GM13976 (cell line): Measurements from ENCODE around the gene SLC44A4.
A peak's percentile ranks its signal among the peaks of the same experiment; 100 is the strongest.

Experiments
- DNase-seq: peaks from one replicate; pipeline ENCODE4 v3.0.0; 2012; ENCODE audit warnings: low spot score
- in situ Hi-C: fragments of 300-500 bp; cut with MboI; formaldehyde crosslinking; loops from one replicate; pipeline ENCODE4 v1.12.0; 2022; ENCODE audit warnings: low sequenced_read_pairs, mixed read lengths, inconsistent platforms; ENCODE audit not compliant: unreplicated experiment
- TF ChIP-seq, protein P1 (sequence below): IDR thresholded peaks from 2 replicates; pipeline ENCODE4 v1.5.1; 2012; ENCODE audit warnings: borderline replicate concordance, mild to moderate bottlenecking; ENCODE audit not compliant: insufficient read depth; ENCODE audit errors: extremely low read depth, missing control alignments, control extremely low read depth

SLC44A4 gene

DNA sequence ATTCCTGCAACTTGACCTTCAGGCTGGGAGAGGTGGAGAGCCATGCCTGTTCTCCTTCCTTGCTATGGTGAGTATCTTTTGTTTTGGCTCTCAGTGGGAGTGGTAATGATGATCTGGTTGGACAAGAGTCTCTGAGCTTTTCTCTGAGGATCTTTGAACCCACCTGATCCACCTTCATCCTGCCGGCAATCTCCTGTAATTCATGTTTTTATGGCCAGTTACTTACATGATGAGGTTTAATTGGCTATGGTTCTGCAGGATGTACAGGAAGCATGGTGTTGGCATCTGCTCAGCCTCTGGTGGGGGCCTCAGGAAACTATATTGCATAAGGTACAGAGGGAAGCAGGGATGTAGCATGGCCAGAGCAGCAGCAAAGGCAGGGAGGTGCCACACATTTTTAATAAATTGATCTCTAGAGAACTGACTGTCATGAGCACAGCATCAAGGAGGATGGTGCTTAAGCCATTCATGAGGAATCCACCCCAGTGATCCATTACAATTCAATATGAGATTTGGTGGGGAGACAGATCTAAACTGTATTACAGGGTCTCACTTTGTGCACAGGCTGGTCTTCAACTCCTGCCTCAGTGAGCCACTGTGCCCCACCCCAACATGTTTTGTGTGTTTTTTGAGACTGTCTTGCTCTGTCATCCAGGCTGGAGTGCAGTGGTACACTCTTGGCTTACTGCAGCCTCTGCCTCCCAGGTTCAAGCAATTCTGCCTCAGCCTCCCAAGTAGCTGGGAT lies 41.3 kb downstream of the SLC44A4 start:
- TF ChIP-seq, protein P1, sequence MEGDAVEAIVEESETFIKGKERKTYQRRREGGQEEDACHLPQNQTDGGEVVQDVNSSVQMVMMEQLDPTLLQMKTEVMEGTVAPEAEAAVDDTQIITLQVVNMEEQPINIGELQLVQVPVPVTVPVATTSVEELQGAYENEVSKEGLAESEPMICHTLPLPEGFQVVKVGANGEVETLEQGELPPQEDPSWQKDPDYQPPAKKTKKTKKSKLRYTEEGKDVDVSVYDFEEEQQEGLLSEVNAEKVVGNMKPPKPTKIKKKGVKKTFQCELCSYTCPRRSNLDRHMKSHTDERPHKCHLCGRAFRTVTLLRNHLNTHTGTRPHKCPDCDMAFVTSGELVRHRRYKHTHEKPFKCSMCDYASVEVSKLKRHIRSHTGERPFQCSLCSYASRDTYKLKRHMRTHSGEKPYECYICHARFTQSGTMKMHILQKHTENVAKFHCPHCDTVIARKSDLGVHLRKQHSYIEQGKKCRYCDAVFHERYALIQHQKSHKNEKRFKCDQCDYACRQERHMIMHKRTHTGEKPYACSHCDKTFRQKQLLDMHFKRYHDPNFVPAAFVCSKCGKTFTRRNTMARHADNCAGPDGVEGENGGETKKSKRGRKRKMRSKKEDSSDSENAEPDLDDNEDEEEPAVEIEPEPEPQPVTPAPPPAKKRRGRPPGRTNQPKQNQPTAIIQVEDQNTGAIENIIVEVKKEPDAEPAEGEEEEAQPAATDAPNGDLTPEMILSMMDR: no peak
- DNase-seq: no peak
- in situ Hi-C loops: no loop called here

DNA sequence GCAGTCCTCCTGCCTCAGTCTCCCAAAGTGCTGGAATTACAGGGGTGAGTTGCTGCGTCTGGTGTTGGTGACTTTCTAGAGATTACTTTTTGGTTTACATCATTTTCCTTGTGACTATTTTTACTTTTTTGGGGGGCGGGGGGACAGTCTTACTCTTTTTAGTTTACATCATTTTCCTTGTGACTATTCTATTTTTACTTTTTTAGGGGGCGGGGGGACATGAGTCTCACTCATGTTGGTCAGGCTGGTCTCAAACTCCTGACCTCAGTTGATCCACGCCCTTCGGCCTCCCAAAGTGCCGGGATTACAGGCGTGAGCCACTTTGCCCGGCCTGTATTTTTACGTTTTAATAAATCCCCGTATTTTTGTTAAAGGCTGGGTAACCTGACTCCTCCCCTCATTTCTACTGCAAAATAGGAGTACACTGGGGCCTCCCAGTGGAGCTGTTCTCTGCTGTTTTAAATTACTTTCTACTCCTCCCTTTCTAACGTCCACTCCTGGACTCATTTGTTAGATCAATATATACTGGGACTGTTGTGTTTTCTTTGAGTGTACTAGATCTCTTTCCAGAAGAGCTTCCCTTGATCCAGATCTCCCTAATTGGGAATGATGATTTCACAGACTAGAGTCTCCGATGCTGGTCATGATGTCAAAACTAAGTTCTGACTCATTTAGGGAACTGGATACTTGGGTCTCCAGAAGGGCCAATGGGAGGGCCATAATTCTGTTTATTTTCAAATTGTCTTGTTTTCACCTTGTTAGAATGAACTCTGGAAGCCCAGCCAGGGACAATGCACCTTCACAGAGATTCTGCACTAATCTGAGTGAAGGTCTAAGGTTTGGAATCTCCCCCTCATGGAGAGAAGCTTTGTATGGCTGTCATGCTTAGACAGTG lies 42.1 kb downstream of the SLC44A4 start:
- TF ChIP-seq, protein P1: no peak
- no peak for DNase-seq
- in situ Hi-C loops: no loop called here

DNA sequence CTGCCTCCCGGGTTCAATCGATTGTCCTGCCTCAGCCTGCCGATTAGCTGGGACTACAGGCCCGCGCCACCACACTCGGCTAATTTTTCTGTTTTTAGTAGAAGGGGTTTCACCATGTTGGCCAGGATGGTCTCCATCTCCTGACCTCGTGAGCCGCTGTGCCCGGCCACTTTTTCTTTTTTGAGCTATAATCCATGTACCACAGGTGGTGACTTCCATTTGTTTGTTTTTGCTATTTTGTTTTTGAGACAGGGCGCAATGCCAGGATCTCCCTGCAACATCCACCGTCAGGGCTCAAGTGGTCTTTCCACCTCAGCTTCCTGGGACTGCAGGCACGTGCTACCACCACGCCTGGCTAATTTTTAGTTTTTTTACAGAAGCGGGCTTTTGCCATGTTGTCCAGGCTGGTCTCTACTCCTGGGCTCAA lies 42.7 kb downstream of the SLC44A4 start:
- in situ Hi-C loops: no loop called here
- TF ChIP-seq, protein P1: no peak
- DNase-seq: no peak

- TF ChIP-seq, protein P1: no peak
- peak; percentile 89 for DNase-seq
- in situ Hi-C loops: no loop called here
Observed at GRCh38 chr6:31834367-31835250, 44.2 kb downstream of the SLC44A4 start.

DNA sequence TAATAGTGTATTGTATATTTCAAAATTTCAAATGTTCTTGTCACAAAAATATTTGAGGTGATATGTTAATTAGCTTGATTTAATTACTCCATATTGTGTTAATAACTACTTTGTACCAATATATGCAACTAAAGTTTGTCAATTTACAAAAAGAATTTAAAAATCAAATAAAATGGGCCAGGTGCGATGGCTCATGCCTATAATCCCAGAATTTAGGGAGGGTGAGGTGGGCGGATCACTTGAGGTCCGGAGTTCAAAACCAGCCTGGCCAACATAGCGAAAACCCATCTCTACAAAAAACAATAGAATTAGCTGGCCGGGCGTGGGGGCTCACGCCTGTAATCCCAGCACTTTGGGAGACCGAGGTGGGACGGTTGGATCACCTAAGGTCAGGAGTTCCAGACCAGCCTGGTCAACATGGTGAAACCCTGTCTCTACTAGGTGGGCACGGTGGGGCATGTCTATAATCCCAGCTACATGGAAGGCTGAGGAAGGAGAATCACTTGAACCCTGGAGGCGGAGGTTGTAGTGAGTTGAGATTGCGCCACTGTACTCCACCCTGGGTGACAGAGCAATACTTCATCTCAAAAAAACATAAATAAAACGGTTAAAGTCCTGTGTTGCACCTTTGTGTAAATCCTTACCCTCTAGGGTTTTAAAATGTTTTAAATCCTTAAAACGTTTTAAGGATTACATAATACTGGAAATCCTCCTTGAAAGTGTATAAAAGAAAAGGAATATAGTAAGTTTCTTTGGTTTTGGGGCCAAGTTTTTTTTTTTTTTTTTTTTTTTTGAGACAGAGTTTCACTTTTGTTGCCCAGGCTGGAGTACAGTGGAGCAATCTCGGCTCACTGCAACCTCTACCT lies 47.2 kb downstream of the SLC44A4 start:
- in situ Hi-C loops: no loop called here
- TF ChIP-seq, protein P1: no peak
- no peak for DNase-seq
